ENCODE data around the gene ANKUB1.
A peak's percentile ranks its signal among the peaks of the same experiment; 100 is the strongest.

ANKUB1 gene

GRCh38 chr3:149765762-149766334, 26.5 kb downstream of the ANKUB1 start:
- no peak overlapping the region for H2AFZ ChIP-seq (ENCODE audit: low read length, unreplicated experiment)
- H3K4me3 ChIP-seq (ENCODE audit: low read depth, low read length), result no peak overlapping the region
- H3K79me2 ChIP-seq (ENCODE audit: control insufficient read depth, insufficient read depth, low read length, unreplicated experiment), result no peaks in the 10 kb centered on the region
- no peak overlapping the region for H3K27ac ChIP-seq (ENCODE audit: low read depth, low read length)
- H3K27me3 ChIP-seq (ENCODE audit: insufficient read depth, low read length), result peaks cover 23% of the 10 kb centered on the region
- no peaks in the 10 kb centered on the region for H3K4me1 ChIP-seq (ENCODE audit: control insufficient read depth, insufficient read depth, low read length, unreplicated experiment)
- H3K36me3 ChIP-seq (ENCODE audit: insufficient read depth, low read length), result no peaks in the 10 kb centered on the region

- Histone ChIP-seq H3K79me2 (ENCODE audit: control insufficient read depth, insufficient read depth, low read length, unreplicated experiment) (no peaks in the 10 kb centered on the region), H3K27ac (ENCODE audit: low read depth, low read length) (no peak overlapping the region), H3K36me3 (ENCODE audit: insufficient read depth, low read length) (no peaks in the 10 kb centered on the region), H3K4me3 (ENCODE audit: low read depth, low read length) (no peak overlapping the region), H3K4me1 (ENCODE audit: control insufficient read depth, insufficient read depth, low read length, unreplicated experiment) (no peaks in the 10 kb centered on the region), H2AFZ (ENCODE audit: low read length, unreplicated experiment) (no peak overlapping the region), H3K27me3 (ENCODE audit: insufficient read depth, low read length) (peaks cover 23% of the 10 kb centered on the region)
Observed at GRCh38 chr3:149764302-149764701, 28.1 kb downstream of the ANKUB1 start.

GRCh38 chr3:149763565-149764195, 28.7 kb downstream of the ANKUB1 start:
- no peak overlapping the region for H3K27ac ChIP-seq (ENCODE audit: low read depth, low read length)
- no peaks in the 10 kb centered on the region for H3K4me1 ChIP-seq (ENCODE audit: control insufficient read depth, insufficient read depth, low read length, unreplicated experiment)
- no peak overlapping the region for H3K4me3 ChIP-seq (ENCODE audit: low read depth, low read length)
- peaks cover 23% of the 10 kb centered on the region for H3K27me3 ChIP-seq (ENCODE audit: insufficient read depth, low read length)
- H3K79me2 ChIP-seq (ENCODE audit: control insufficient read depth, insufficient read depth, low read length, unreplicated experiment), result no peaks in the 10 kb centered on the region
- no peak overlapping the region for H2AFZ ChIP-seq (ENCODE audit: low read length, unreplicated experiment)
- H3K36me3 ChIP-seq (ENCODE audit: insufficient read depth, low read length), result no peaks in the 10 kb centered on the region

GRCh38 chr3:149753717-149754116, 38.6 kb downstream of the ANKUB1 start:
- Histone ChIP-seq H3K79me2 (ENCODE audit: control insufficient read depth, insufficient read depth, low read length, unreplicated experiment) (peaks cover 24% of the 10 kb centered on the region), H3K27me3 (ENCODE audit: insufficient read depth, low read length) (no peaks in the 10 kb centered on the region), H3K4me1 (ENCODE audit: control insufficient read depth, insufficient read depth, low read length, unreplicated experiment) (peaks cover 7% of the 10 kb centered on the region), H3K4me3 (ENCODE audit: low read depth, low read length) (no peak overlapping the region), H2AFZ (ENCODE audit: low read length, unreplicated experiment) (no peak overlapping the region), H3K27ac (ENCODE audit: low read depth, low read length) (no peak overlapping the region), H3K36me3 (ENCODE audit: insufficient read depth, low read length) (peaks cover 7% of the 10 kb centered on the region)

- no peaks in the 10 kb centered on the region for H3K27me3 ChIP-seq (ENCODE audit: insufficient read depth, low read length)
- H3K36me3 ChIP-seq (ENCODE audit: insufficient read depth, low read length), result peaks cover 15% of the 10 kb centered on the region
- H3K4me1 ChIP-seq (ENCODE audit: control insufficient read depth, insufficient read depth, low read length, unreplicated experiment), result peaks cover 7% of the 10 kb centered on the region
- H3K4me3 ChIP-seq (ENCODE audit: low read depth, low read length), result peak overlapping the region; percentile 87
- no peak overlapping the region for H3K27ac ChIP-seq (ENCODE audit: low read depth, low read length)
- peak overlapping the region; percentile 94 for H2AFZ ChIP-seq (ENCODE audit: low read length, unreplicated experiment)
- peaks cover 24% of the 10 kb centered on the region for H3K79me2 ChIP-seq (ENCODE audit: control insufficient read depth, insufficient read depth, low read length, unreplicated experiment)
Observed at GRCh38 chr3:149752788-149753136, 39.6 kb downstream of the ANKUB1 start.

DNA sequence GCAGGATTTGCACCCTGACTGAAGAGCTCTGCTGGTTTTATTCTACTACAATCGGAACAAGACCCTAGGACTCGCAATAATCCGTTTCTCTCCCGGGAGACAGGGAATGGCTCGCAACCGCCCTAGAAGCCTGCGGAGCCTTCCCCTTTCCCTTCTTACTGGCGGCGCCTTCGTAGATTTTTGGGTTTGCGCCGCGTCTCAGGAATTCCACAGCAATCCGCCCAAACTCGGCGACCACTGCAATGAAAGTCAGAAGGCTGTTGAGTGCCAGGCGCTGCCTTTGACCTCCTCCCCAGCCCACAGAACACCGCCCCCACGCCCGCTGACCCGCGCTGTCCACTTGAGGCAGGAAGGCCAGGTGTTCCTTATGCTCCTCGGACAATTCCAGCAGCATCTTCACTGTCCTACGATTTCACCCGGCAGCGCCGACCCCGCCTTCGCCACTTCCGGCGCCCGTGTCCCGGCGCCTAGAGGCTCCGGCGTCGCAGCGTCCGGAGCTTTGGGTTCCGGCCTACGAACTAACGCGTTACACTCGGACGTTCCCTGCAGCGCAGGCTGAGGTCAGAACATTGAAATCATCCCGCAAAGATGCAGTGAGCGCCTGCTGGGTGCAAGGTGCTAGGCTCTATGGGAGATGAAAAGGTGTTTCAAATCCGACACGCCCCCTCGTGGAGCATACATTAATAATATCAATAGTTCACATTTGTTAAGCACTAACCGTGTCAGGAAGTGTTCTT, 40.1 kb downstream of the ANKUB1 start, which contains the start of gene COMMD2:
TSS of gene COMMD2 (minus strand) at position 439 of the 737 bp plus-strand sequence. CDS start at position 394, 45 bp downstream.
- Histone ChIP-seq H2AFZ (ENCODE audit: low read length, unreplicated experiment) (peak within 1 kb of the TSS; percentile 94), H3K27me3 (ENCODE audit: insufficient read depth, low read length) (no peaks in the 10 kb centered on the region), H3K4me3 (ENCODE audit: low read depth, low read length) (peak within 1 kb of the TSS; percentile 87), H3K36me3 (ENCODE audit: insufficient read depth, low read length) (peaks cover 18% of the 10 kb centered on the region), H3K79me2 (ENCODE audit: control insufficient read depth, insufficient read depth, low read length, unreplicated experiment) (peaks cover 24% of the 10 kb centered on the region), H3K27ac (ENCODE audit: low read depth, low read length) (no peak within 1 kb of the TSS), H3K4me1 (ENCODE audit: control insufficient read depth, insufficient read depth, low read length, unreplicated experiment) (peaks cover 7% of the 10 kb centered on the region)

GRCh38 chr3:149751551-149751950, 40.8 kb downstream of the ANKUB1 start:
- H2AFZ ChIP-seq (ENCODE audit: low read length, unreplicated experiment), result peak overlapping the region; percentile 94

GRCh38 chr3:149744606-149745005, 47.7 kb downstream of the ANKUB1 start:
- no peak overlapping the region for H3K4me3 ChIP-seq (ENCODE audit: low read depth, low read length)
- H3K27ac ChIP-seq (ENCODE audit: low read depth, low read length), result no peak overlapping the region
- H2AFZ ChIP-seq (ENCODE audit: low read length, unreplicated experiment), result no peak overlapping the region
- H3K4me1 ChIP-seq (ENCODE audit: control insufficient read depth, insufficient read depth, low read length, unreplicated experiment), result no peaks in the 10 kb centered on the region
- no peaks in the 10 kb centered on the region for H3K27me3 ChIP-seq (ENCODE audit: insufficient read depth, low read length)
- peaks cover 52% of the 10 kb centered on the region for H3K36me3 ChIP-seq (ENCODE audit: insufficient read depth, low read length)
- peaks cover 6% of the 10 kb centered on the region for H3K79me2 ChIP-seq (ENCODE audit: control insufficient read depth, insufficient read depth, low read length, unreplicated experiment)

More at GRCh38 chr3:149751551-149751950, 40.8 kb downstream of the ANKUB1 start:
- peaks cover 24% of the 10 kb centered on the region for H3K79me2 ChIP-seq (ENCODE audit: control insufficient read depth, insufficient read depth, low read length, unreplicated experiment)
- H3K27ac ChIP-seq (ENCODE audit: low read depth, low read length), result no peak overlapping the region
- peak overlapping the region; percentile 87 for H3K4me3 ChIP-seq (ENCODE audit: low read depth, low read length)
- peaks cover 23% of the 10 kb centered on the region for H3K36me3 ChIP-seq (ENCODE audit: insufficient read depth, low read length)
- H3K27me3 ChIP-seq (ENCODE audit: insufficient read depth, low read length), result no peaks in the 10 kb centered on the region
- H3K4me1 ChIP-seq (ENCODE audit: control insufficient read depth, insufficient read depth, low read length, unreplicated experiment), result peaks cover 7% of the 10 kb centered on the region

GRCh38 chr3:149744151-149744550, 48.2 kb downstream of the ANKUB1 start:
- H3K36me3 ChIP-seq (ENCODE audit: insufficient read depth, low read length), result peaks cover 54% of the 10 kb centered on the region
- H2AFZ ChIP-seq (ENCODE audit: low read length, unreplicated experiment), result no peak overlapping the region
- no peak overlapping the region for H3K4me3 ChIP-seq (ENCODE audit: low read depth, low read length)
- H3K4me1 ChIP-seq (ENCODE audit: control insufficient read depth, insufficient read depth, low read length, unreplicated experiment), result no peaks in the 10 kb centered on the region
- H3K27ac ChIP-seq (ENCODE audit: low read depth, low read length), result no peak overlapping the region
- no peaks in the 10 kb centered on the region for H3K27me3 ChIP-seq (ENCODE audit: insufficient read depth, low read length)
- H3K79me2 ChIP-seq (ENCODE audit: control insufficient read depth, insufficient read depth, low read length, unreplicated experiment), result peaks cover 5% of the 10 kb centered on the region

DNA sequence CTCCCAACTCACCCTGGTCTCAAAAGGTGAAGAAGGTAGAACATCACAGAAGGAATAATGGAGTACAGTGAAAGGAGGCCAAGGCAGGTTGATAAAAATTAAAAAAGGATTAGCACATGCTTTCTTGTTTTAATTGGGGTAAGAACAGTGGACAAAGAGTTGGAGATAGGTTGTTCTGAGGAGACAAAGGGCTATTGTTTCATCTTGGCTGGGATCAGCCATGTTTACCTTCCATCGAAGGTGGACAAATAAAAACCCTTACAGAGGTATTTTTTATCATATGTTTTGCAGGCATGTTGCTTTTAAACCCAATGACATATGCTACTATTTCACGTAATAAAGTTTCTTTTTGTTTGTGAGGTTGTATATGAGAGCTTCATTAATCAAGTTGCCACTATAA, 53.0 kb downstream of the ANKUB1 start:
- H3K36me3 ChIP-seq (ENCODE audit: insufficient read depth, low read length), result peaks cover 20% of the 10 kb centered on the region
- H3K27ac ChIP-seq (ENCODE audit: low read depth, low read length), result no peak overlapping the region
- no peak overlapping the region for H3K4me3 ChIP-seq (ENCODE audit: low read depth, low read length)
- peaks cover 3% of the 10 kb centered on the region for H3K79me2 ChIP-seq (ENCODE audit: control insufficient read depth, insufficient read depth, low read length, unreplicated experiment)
- H3K27me3 ChIP-seq (ENCODE audit: insufficient read depth, low read length), result no peaks in the 10 kb centered on the region
- H3K4me1 ChIP-seq (ENCODE audit: control insufficient read depth, insufficient read depth, low read length, unreplicated experiment), result peaks cover 15% of the 10 kb centered on the region
- H2AFZ ChIP-seq (ENCODE audit: low read length, unreplicated experiment), result no peak overlapping the region
